ENCODE data around the gene GDF10.

DNA sequence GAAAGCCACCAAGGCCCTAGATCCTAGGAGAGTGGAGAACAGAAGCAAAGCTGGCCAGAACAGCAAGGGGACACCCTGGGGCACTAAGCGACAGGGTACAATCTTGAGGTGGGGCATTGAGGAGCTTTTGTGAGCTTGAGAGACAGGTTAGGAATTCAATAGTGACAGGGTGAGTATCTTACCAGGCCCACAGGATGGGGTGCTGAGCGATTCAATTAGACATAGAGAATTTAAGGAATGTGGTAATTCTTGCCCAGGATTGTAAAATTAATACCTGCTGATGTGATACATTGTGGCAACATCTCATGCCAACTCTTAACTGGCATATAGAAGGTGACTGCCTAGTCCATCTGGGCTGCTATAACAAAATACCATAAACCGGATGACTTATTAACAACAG is 62.2 kb downstream of the GDF10 start:
- TF ChIP-seq, protein P1, sequence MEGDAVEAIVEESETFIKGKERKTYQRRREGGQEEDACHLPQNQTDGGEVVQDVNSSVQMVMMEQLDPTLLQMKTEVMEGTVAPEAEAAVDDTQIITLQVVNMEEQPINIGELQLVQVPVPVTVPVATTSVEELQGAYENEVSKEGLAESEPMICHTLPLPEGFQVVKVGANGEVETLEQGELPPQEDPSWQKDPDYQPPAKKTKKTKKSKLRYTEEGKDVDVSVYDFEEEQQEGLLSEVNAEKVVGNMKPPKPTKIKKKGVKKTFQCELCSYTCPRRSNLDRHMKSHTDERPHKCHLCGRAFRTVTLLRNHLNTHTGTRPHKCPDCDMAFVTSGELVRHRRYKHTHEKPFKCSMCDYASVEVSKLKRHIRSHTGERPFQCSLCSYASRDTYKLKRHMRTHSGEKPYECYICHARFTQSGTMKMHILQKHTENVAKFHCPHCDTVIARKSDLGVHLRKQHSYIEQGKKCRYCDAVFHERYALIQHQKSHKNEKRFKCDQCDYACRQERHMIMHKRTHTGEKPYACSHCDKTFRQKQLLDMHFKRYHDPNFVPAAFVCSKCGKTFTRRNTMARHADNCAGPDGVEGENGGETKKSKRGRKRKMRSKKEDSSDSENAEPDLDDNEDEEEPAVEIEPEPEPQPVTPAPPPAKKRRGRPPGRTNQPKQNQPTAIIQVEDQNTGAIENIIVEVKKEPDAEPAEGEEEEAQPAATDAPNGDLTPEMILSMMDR (IDR thresholded peaks at IDR 0.05): no peak
- no peak for TF ChIP-seq POLR2A (IDR thresholded peaks at IDR 0.05)

All from esophagus squamous epithelium (tissue), 4 donors.